ENCODE results near the gene XPR1. TPM values are rescaled to one million over a fixed set of nuclear protein-coding genes. Genes with fewer than 3 reads are reported as not detected.

The XPR1 gene
- total RNA-seq, 1 donor from 2014 or later = 71.8 TPM

DNA sequence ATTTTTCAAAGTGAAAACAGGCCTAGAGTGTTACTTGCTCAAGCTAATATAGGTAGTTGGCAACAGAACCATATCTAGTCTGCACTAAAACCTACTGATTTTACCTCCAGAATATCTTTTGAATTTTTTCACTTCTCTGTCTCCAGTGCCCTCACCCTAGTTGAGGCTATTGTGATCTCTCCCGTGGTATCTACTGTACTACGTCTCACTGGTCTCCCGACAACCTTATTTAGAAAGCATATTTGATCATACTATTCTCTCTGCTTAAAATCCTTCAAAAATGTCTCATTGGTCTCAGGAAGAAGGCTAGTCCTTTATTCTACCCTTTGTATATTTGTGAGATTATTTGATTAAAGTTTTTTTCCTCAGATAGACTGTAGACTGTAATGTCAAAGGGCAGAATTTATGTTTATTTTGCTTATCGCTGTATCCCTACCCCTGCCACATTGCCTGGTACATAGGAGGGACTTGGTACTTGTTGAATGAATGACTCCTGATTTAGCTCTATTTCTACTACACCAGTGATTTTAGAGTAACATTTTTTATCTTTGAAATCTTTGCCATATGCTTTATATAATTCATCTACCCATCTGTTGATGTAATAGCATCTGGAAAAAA, 145.4 kb downstream of the XPR1 start:
- H3K9me3 Mint-ChIP-seq (ENCODE audit: unreplicated experiment) = no peaks in the 10 kb centered on the region
- no peak overlapping the region for H3K27ac Mint-ChIP-seq (ENCODE audit: unreplicated experiment)
- no peaks in the 10 kb centered on the region for H3K27me3 Mint-ChIP-seq (ENCODE audit: unreplicated experiment)
- no peak for TF ChIP-seq CTCF (IDR thresholded peaks at IDR 0.05; ENCODE audit: unreplicated experiment)
- H3K4me3 Mint-ChIP-seq (ENCODE audit: unreplicated experiment) = no peak overlapping the region
- no peak for DNase-seq (ENCODE audit: low spot score)
- H3K4me1 Mint-ChIP-seq (ENCODE audit: unreplicated experiment) = peaks cover 9% of the 10 kb centered on the region
- H3K36me3 Mint-ChIP-seq (ENCODE audit: low read depth, unreplicated experiment) = no peaks in the 10 kb centered on the region

GRCh38 chr1:180778782-180779398, 147.1 kb downstream of the XPR1 start:
- H3K4me3 Mint-ChIP-seq (ENCODE audit: unreplicated experiment) = no peak overlapping the region
- no peaks in the 10 kb centered on the region for H3K27me3 Mint-ChIP-seq (ENCODE audit: unreplicated experiment)
- H3K9me3 Mint-ChIP-seq (ENCODE audit: unreplicated experiment) = no peaks in the 10 kb centered on the region
- TF ChIP-seq CTCF (IDR thresholded peaks at IDR 0.05; ENCODE audit: unreplicated experiment) = peak; percentile 52
- H3K36me3 Mint-ChIP-seq (ENCODE audit: low read depth, unreplicated experiment) = no peaks in the 10 kb centered on the region
- H3K27ac Mint-ChIP-seq (ENCODE audit: unreplicated experiment) = no peak overlapping the region
- peaks cover 10% of the 10 kb centered on the region for H3K4me1 Mint-ChIP-seq (ENCODE audit: unreplicated experiment)
- peak; percentile 7 for DNase-seq (ENCODE audit: low spot score)

- no peak for TF ChIP-seq CTCF (IDR thresholded peaks at IDR 0.05; ENCODE audit: unreplicated experiment)
- Mint-ChIP-seq H3K9me3 (ENCODE audit: unreplicated experiment) (no peaks in the 10 kb centered on the region), H3K27me3 (ENCODE audit: unreplicated experiment) (no peaks in the 10 kb centered on the region), H3K4me3 (ENCODE audit: unreplicated experiment) (no peak overlapping the region), H3K36me3 (ENCODE audit: low read depth, unreplicated experiment) (no peaks in the 10 kb centered on the region), H3K4me1 (ENCODE audit: unreplicated experiment) (peaks cover 10% of the 10 kb centered on the region), H3K27ac (ENCODE audit: unreplicated experiment) (no peak overlapping the region)
- DNase-seq (ENCODE audit: low spot score) = no peak
These were observed 147.8 kb downstream of the XPR1 start for GRCh38 chr1:180779584-180779983.

DNA sequence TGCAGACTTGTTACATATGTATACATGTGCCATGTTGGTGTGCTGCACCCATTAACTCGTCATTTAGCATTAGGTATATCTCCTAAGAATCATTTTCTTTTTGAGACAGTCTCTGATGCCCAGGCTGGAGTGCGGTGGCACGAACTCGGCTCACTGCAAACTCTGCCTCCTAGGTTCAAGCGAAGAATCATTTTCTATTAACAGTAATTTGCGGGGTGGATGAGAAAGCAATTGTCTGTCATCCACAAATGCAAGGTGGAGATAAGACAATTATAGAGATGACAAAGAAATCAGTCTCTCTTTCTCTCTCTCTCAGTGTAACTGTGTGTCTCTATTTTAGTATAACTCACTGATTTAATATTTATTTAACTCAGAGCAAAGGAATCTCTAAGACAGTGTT, 149.9 kb downstream of the XPR1 start:
- Mint-ChIP-seq H3K27ac (ENCODE audit: unreplicated experiment) (peak overlapping the region; percentile 27), H3K27me3 (ENCODE audit: unreplicated experiment) (peaks cover under 1% of the 10 kb centered on the region), H3K36me3 (ENCODE audit: low read depth, unreplicated experiment) (no peaks in the 10 kb centered on the region), H3K4me3 (ENCODE audit: unreplicated experiment) (no peak overlapping the region), H3K4me1 (ENCODE audit: unreplicated experiment) (peaks cover 10% of the 10 kb centered on the region), H3K9me3 (ENCODE audit: unreplicated experiment) (no peaks in the 10 kb centered on the region)
- TF ChIP-seq CTCF (IDR thresholded peaks at IDR 0.05; ENCODE audit: unreplicated experiment) = no peak
- DNase-seq (ENCODE audit: low spot score) = no peak

- Mint-ChIP-seq H3K27ac (ENCODE audit: unreplicated experiment) (no peak overlapping the region), H3K36me3 (ENCODE audit: low read depth, unreplicated experiment) (peaks cover 11% of the 10 kb centered on the region), H3K9me3 (ENCODE audit: unreplicated experiment) (no peaks in the 10 kb centered on the region), H3K27me3 (ENCODE audit: unreplicated experiment) (peaks cover 4% of the 10 kb centered on the region), H3K4me1 (ENCODE audit: unreplicated experiment) (peaks cover 7% of the 10 kb centered on the region), H3K4me3 (ENCODE audit: unreplicated experiment) (no peak overlapping the region)
- DNase-seq (ENCODE audit: low spot score) = no peak
- no peak for TF ChIP-seq CTCF (IDR thresholded peaks at IDR 0.05; ENCODE audit: unreplicated experiment)
These were observed 153.5 kb downstream of the XPR1 start for GRCh38 chr1:180785291-180785690.

All from endothelial cell (in vitro differentiated cells).